NCI-H748 (cell line): ENCODE data around the gene MASP1.
"Not testable (repeated sequence)": the region's sequence is repeated elsewhere in the genome, so short reads cannot be mapped to it uniquely, and the experiment has no call there.

Source experiments
- DNase-seq: peaks from one replicate; lab custom pipeline; 2025; ENCODE audit not compliant: unreplicated experiment; lab: John Stamatoyannopoulos, UW

MASP1 gene

GRCh38 chr3:187267306-187267705 lies 24.2 kb downstream of the MASP1 start:
- DNase-seq = no peak

- DNase-seq = no peak
Measured at GRCh38 chr3:187266691-187267090, 24.8 kb downstream of the MASP1 start.

- no peak for DNase-seq
Measured at GRCh38 chr3:187265461-187265955, 26.0 kb downstream of the MASP1 start.

- no peak for DNase-seq
Measured at GRCh38 chr3:187264911-187265310, 26.6 kb downstream of the MASP1 start.

GRCh38 chr3:187264021-187264420 lies 27.5 kb downstream of the MASP1 start:
- peak; percentile 7 for DNase-seq

- no peak for DNase-seq
Measured at GRCh38 chr3:187263270-187263669, 28.3 kb downstream of the MASP1 start.

- no peak for DNase-seq
Measured at GRCh38 chr3:187262360-187262759, 29.2 kb downstream of the MASP1 start.

- DNase-seq = no peak
Measured at GRCh38 chr3:187261541-187261969, 30.0 kb downstream of the MASP1 start.

- DNase-seq = no peak
Measured at GRCh38 chr3:187259171-187259570, 32.4 kb downstream of the MASP1 start.

- DNase-seq = no peak
Measured at GRCh38 chr3:187257992-187258692, 33.4 kb downstream of the MASP1 start.

- DNase-seq = no peak
Measured at GRCh38 chr3:187257471-187257870, 34.1 kb downstream of the MASP1 start.

GRCh38 chr3:187256051-187256616 lies 35.4 kb downstream of the MASP1 start:
- DNase-seq = no peak

- no peak for DNase-seq
Measured at GRCh38 chr3:187255314-187255713, 36.2 kb downstream of the MASP1 start.

- DNase-seq = no peak
Measured at GRCh38 chr3:187252311-187252710, 39.2 kb downstream of the MASP1 start.

GRCh38 chr3:187251599-187251998 lies 39.9 kb downstream of the MASP1 start:
- DNase-seq = no peak

- DNase-seq = no peak
Measured at GRCh38 chr3:187247398-187247797, 44.1 kb downstream of the MASP1 start.

GRCh38 chr3:187243933-187244524 lies 47.5 kb downstream of the MASP1 start:
- no peak for DNase-seq

GRCh38 chr3:187242900-187243299 lies 48.6 kb downstream of the MASP1 start:
- no peak for DNase-seq

- no peak for DNase-seq
Measured at GRCh38 chr3:187242435-187242834, 49.1 kb downstream of the MASP1 start.

- not testable (repeated sequence) for DNase-seq
Measured at GRCh38 chr3:187238835-187239234, 52.7 kb downstream of the MASP1 start.

- DNase-seq = no peak
Measured at GRCh38 chr3:187238239-187238638, 53.3 kb downstream of the MASP1 start.

GRCh38 chr3:187237741-187238140 lies 53.8 kb downstream of the MASP1 start:
- DNase-seq = no peak
